Measurements from ENCODE around the gene ADGRG1.

ADGRG1 gene

DNA sequence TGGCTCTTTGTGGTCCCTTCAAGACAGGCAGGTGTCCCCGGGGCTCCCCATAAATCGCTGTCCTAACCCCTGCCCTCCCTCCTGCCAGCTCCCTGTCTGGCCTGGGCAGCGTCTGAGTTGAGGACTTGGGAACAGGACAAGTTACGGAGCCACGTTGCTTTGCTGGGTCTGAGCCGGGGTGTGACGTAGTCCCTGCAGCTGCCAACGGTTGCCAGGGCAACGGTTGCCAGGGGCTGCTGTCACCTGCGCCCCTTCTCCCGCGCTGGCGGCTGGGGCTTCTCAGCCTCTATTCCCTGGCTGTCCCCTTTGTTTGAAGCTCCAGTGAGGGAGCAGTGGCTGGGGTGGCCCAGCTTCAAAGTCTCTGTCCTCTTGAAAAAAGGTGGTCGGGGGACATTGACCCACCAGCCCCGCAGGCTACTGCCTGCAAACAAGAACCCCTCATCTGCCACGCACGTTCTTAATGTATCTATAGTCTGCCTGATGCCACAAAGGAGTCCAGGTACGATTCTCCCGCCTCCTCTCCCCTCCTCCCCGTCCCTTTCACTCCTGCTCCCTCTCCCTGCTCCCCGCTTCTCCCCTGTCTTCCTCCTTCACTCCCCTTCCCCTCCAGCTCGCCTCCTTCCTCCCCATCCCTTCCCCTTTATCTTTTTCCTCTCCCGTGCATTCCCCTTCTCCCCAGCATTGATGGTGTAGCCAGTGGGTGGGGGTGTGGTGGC lies 10.9 kb downstream of the ADGRG1 start:
- TF ChIP-seq SIN3A (IDR thresholded peaks at IDR 0.05; ENCODE audit: borderline replicate concordance, insufficient read depth, low read length) (no peak), FOXP2 (optimal IDR thresholded peaks at IDR 0.05; ENCODE audit: borderline replicate concordance, extremely low read depth, extremely low read length, insufficient read depth) (no peak), TAF1 (IDR thresholded peaks at IDR 0.05; ENCODE audit: borderline replicate concordance, insufficient read depth, low read length) (no peak), POLR2AphosphoS5 (IDR thresholded peaks at IDR 0.05; ENCODE audit: low read depth, low read length) (no peak)
- TF ChIP-seq, protein P1, sequence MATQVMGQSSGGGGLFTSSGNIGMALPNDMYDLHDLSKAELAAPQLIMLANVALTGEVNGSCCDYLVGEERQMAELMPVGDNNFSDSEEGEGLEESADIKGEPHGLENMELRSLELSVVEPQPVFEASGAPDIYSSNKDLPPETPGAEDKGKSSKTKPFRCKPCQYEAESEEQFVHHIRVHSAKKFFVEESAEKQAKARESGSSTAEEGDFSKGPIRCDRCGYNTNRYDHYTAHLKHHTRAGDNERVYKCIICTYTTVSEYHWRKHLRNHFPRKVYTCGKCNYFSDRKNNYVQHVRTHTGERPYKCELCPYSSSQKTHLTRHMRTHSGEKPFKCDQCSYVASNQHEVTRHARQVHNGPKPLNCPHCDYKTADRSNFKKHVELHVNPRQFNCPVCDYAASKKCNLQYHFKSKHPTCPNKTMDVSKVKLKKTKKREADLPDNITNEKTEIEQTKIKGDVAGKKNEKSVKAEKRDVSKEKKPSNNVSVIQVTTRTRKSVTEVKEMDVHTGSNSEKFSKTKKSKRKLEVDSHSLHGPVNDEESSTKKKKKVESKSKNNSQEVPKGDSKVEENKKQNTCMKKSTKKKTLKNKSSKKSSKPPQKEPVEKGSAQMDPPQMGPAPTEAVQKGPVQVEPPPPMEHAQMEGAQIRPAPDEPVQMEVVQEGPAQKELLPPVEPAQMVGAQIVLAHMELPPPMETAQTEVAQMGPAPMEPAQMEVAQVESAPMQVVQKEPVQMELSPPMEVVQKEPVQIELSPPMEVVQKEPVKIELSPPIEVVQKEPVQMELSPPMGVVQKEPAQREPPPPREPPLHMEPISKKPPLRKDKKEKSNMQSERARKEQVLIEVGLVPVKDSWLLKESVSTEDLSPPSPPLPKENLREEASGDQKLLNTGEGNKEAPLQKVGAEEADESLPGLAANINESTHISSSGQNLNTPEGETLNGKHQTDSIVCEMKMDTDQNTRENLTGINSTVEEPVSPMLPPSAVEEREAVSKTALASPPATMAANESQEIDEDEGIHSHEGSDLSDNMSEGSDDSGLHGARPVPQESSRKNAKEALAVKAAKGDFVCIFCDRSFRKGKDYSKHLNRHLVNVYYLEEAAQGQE (IDR thresholded peaks at IDR 0.05; ENCODE audit: insufficient read depth in 1 of 2, low read depth in 2 of 2, low read length in 2 of 2), result no peak

DNA sequence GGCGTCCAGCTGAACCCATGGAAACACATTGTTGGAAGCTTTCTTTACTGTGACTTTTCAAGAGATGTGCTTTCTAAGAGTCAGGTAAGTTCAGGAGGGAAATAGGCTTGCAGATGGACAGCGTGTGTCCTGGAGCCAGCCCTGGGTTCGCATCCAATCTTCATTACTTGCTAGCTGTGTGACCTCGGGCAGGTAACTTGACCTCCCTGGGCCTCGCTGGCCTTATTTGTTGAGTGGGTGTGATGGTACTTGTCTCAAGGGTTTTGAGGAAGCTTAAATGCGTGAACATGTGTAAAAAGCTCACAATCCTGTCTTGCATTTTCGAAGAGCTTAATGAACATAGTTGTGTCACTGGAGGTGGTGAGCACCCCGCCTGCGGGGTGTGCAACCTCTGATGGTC lies 11.8 kb downstream of the ADGRG1 start:
- no peak for TF ChIP-seq SIN3A (IDR thresholded peaks at IDR 0.05; ENCODE audit: borderline replicate concordance, insufficient read depth, low read length)
- TF ChIP-seq TAF1 (IDR thresholded peaks at IDR 0.05; ENCODE audit: borderline replicate concordance, insufficient read depth, low read length), result no peak
- TF ChIP-seq FOXP2 (optimal IDR thresholded peaks at IDR 0.05; ENCODE audit: borderline replicate concordance, extremely low read depth, extremely low read length, insufficient read depth), result no peak
- TF ChIP-seq POLR2AphosphoS5 (IDR thresholded peaks at IDR 0.05; ENCODE audit: low read depth, low read length), result no peak
- TF ChIP-seq, protein P1 (IDR thresholded peaks at IDR 0.05; ENCODE audit: insufficient read depth in 1 of 2, low read depth in 2 of 2, low read length in 2 of 2), result no peak

DNA sequence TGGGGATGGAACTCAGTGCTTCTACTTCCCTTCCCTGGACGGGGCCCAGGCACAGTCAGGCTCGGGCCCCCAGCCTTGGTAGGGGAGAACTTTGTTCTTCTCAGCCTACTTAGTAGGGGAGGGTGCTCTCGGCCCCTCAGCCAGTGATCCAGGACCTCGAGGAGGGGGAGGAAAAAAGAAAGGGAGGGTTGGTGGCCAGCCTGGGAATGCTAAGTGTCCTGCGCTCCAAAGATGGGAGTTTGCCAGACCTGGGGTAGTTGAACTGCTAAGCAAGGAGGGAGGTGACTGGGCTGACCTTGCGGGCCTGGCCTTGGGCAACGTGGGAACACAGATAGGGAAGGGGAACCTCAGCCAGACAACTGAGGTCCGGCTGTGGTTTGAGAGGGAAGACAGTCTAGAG lies 12.2 kb downstream of the ADGRG1 start:
- TF ChIP-seq TAF1 (IDR thresholded peaks at IDR 0.05; ENCODE audit: borderline replicate concordance, insufficient read depth, low read length) (no peak), SIN3A (IDR thresholded peaks at IDR 0.05; ENCODE audit: borderline replicate concordance, insufficient read depth, low read length) (no peak), POLR2AphosphoS5 (IDR thresholded peaks at IDR 0.05; ENCODE audit: low read depth, low read length) (no peak), FOXP2 (optimal IDR thresholded peaks at IDR 0.05; ENCODE audit: borderline replicate concordance, extremely low read depth, extremely low read length, insufficient read depth) (no peak)
- TF ChIP-seq, protein P1 (IDR thresholded peaks at IDR 0.05; ENCODE audit: insufficient read depth in 1 of 2, low read depth in 2 of 2, low read length in 2 of 2), result no peak

DNA sequence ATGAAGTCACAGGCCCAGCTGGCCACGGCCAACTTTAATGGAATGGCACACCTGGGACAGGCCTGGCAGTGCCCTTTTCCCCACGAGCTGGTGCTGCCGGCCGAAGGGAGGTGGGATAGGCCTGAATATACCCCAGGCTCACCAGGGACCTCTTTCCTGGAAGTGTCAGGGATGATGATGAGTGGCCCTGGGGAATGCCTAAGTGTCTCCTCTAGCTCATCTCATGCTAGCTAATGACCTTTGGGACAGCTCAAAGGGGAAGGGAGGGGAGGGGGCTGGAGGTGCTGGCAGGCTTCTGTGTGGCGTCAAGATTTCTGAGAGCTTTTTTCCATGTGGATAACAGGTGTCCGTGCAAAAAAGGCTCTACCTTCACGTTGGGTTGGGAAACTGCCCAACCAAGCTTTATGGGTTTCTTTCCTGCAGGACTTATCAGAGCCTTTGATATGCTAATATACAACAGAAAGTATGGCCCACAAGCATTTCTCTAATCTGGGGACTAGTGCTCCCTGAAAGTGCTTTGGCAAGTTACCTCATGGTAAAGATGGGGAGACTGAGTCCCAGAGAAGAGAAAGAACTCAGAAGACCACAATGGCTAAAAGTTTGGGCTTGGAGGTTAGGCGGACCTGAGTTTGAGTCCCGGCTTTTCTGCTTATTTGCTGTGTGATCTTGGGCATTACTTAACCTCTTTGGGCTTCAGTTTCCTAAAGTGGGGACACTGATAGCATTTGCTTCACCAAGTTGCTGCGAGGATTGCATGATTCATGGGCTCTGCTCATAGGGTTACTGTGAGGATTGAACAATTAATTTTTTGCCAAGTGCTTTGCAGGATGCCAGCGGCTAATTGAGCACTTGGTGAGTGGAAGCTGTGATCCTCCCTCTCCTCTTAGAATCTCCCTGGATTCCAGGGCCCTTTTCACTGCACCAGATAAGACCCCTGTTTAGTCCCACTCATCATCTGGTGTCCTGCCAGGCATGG lies 14.0 kb downstream of the ADGRG1 start:
- no peak for TF ChIP-seq SIN3A (IDR thresholded peaks at IDR 0.05; ENCODE audit: borderline replicate concordance, insufficient read depth, low read length)
- TF ChIP-seq POLR2AphosphoS5 (IDR thresholded peaks at IDR 0.05; ENCODE audit: low read depth, low read length), result no peak
- TF ChIP-seq, protein P1 (IDR thresholded peaks at IDR 0.05; ENCODE audit: insufficient read depth in 1 of 2, low read depth in 2 of 2, low read length in 2 of 2), result no peak
- TF ChIP-seq TAF1 (IDR thresholded peaks at IDR 0.05; ENCODE audit: borderline replicate concordance, insufficient read depth, low read length), result no peak
- TF ChIP-seq FOXP2 (optimal IDR thresholded peaks at IDR 0.05; ENCODE audit: borderline replicate concordance, extremely low read depth, extremely low read length, insufficient read depth), result no peak

Measured in PFSK-1 (cell line).